Fibroblast of pulmonary artery (primary cell): Measurements from ENCODE around the gene CLCF1.

ENCODE experiments used
- DNase-seq: peaks from one replicate; pipeline ENCODE4 v3.0.0-alpha.2; 2010; ENCODE audit warnings: low read depth
- H3K4me3 ChIP-seq: replicated peaks from 2 replicates; pipeline ENCODE4 v1.5.1; 2011; ENCODE audit warnings: low read depth, mild to moderate bottlenecking, control low read depth, low read length, moderate library complexity
- TF ChIP-seq, protein P1 (sequence below): IDR thresholded peaks from 2 replicates; pipeline ENCODE4 v1.5.1; 2011; ENCODE audit warnings: mild to moderate bottlenecking, control low read depth, low read length, inconsistent platforms; ENCODE audit errors: missing control alignments

Gene CLCF1

DNA sequence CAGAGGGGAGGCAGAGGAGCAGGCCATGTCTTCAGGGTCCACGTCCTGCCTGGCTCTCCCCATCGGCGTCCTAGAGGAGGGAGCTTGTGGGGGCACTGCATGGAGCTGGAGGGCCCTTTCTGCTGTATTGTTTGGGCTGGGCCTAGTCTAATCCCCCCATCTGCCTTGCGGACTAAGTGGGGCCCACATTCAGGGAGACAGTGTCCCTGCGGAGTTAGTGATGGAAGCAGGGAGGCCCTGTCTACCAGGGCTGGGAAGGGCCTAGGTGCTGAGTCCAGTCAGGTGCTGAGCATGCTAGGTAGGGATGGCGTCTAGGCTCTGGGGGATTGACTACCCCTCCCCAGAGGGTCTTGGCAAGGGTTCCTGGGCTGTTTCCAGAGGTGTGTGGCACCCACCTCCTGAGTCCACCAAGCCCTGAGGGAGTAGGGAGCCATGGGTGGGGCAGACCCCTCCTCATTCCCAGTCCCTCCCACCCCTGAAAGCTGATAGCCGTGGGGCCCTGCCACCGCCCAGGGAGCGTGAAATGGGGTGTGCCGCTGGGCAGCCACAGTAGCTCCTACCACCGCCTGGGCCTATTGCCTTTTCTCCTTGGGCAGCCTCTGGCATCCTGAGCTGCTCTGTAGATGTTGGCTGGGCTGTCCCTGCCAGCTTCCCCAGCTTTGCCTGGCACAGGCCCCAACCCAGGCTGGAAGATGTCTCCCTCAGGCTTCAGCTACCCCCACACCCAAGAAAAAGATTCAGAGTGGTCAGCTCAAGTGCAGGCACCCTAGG is 18.2 kb downstream of the CLCF1 start:
- TF ChIP-seq, protein P1, sequence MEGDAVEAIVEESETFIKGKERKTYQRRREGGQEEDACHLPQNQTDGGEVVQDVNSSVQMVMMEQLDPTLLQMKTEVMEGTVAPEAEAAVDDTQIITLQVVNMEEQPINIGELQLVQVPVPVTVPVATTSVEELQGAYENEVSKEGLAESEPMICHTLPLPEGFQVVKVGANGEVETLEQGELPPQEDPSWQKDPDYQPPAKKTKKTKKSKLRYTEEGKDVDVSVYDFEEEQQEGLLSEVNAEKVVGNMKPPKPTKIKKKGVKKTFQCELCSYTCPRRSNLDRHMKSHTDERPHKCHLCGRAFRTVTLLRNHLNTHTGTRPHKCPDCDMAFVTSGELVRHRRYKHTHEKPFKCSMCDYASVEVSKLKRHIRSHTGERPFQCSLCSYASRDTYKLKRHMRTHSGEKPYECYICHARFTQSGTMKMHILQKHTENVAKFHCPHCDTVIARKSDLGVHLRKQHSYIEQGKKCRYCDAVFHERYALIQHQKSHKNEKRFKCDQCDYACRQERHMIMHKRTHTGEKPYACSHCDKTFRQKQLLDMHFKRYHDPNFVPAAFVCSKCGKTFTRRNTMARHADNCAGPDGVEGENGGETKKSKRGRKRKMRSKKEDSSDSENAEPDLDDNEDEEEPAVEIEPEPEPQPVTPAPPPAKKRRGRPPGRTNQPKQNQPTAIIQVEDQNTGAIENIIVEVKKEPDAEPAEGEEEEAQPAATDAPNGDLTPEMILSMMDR = no peak
- DNase-seq = no peak
- no peak overlapping the region for H3K4me3 ChIP-seq

- TF ChIP-seq, protein P1 = peak; percentile 32
- DNase-seq = peak; percentile 97
- peak overlapping the region; percentile 82 for H3K4me3 ChIP-seq
Measured at GRCh38 chr11:67354075-67355022, 19.0 kb downstream of the CLCF1 start.

GRCh38 chr11:67353317-67354074 is 19.9 kb downstream of the CLCF1 start, which contains the start of gene POLD4:
POLD4 (minus strand) TSS chr11:67353546; CDS start chr11:67353399, 147 bp downstream.
- TF ChIP-seq, protein P1 = no peak
- H3K4me3 ChIP-seq = peak within 1 kb of the TSS; percentile 82

GRCh38 chr11:67352546-67353316 is 20.7 kb downstream of the CLCF1 start:
- no peak for DNase-seq
- TF ChIP-seq, protein P1 = no peak

More at GRCh38 chr11:67353317-67354074, 19.9 kb downstream of the CLCF1 start, which contains the start of gene POLD4:
- peak; percentile 97 for DNase-seq

DNA sequence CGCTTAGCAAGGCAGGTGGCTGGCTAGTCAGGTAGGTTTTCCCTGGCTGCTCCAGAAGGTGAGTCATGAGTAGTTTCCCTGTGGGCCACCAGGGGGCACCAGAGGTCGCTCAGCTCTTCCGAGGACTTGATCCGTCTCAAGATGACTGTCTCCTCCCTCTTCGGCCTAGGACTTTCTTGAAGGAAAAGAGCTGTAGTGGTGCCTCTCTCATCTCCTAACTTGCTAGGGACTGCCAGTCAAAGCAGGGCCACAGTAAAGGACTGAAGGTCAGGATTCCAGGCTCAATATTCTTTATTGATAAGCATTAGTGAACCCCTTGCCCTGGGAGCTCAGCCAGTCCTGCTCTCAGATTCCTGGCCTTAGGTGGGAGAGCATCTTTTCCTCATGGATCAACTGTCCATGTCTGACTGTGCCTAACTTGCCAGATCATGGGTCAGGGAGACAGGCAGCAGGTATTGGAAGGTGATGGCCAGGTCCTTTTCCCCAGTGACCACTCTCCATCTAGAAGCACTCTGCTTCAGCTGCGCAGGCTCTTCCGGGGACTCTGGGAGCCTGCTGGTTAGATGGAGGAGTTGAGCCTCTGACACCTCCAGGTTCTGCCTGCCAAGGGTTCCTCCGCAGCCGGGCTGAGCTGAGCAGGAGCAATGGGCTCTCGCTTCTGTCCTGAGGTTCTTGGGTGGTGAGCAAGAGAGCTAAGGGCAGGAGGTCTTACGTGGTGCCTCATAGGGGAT is 22.0 kb downstream of the CLCF1 start:
- H3K4me3 ChIP-seq = peak overlapping the region; percentile 19
- TF ChIP-seq, protein P1 = peak; percentile 90
- DNase-seq = peak; percentile 88

More at GRCh38 chr11:67352546-67353316, 20.7 kb downstream of the CLCF1 start:
- peak overlapping the region; percentile 82 for H3K4me3 ChIP-seq
